IPS DF 4.7 (cell line): Measurements from ENCODE around the gene GRHL1.
"Not testable (repeated sequence)": the region's sequence is repeated elsewhere in the genome, so short reads cannot be mapped to it uniquely, and the experiment has no call there.

ENCODE experiments used
- DNase-seq: peaks from one replicate; pipeline ENCODE4 v3.0.0-alpha.2; 2013; ENCODE audit warnings: low spot score; ENCODE audit errors: extremely low read depth

GRHL1 gene

DNA sequence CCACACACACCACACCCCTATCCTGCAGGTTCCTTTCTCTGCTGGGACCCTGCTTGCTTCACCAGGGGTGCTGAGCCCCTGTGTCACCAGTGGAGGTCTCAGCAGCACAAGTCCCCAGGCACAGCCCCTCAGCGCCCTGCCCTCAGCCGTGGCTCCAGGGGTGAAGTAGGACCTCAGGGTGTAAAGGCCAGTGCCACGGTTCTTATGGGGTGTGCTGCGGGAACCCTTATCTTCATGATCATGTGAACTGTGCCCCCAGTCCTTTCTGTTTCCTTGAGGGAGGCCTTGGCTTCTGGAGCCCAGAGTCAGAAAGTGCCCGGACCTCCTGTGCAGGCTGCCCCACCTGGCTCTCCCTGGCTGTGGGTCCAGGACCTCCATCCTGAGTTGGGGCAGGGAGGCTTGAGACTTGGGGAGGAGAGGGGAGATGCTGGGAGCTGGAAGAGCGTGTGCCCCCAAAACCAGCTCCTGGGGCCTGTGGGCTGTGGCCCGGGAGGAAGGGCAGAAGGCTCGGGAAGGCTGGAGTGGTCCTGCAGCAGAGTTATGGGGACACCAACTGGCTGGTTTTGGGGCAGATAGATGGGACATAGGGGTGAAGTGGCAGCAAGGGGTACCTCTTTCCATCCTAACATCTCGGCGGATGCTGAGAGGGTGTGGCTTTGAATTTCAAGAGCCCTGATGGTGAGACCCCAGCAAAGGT is 71.6 kb downstream of the GRHL1 start:
- DNase-seq, result no peak

DNA sequence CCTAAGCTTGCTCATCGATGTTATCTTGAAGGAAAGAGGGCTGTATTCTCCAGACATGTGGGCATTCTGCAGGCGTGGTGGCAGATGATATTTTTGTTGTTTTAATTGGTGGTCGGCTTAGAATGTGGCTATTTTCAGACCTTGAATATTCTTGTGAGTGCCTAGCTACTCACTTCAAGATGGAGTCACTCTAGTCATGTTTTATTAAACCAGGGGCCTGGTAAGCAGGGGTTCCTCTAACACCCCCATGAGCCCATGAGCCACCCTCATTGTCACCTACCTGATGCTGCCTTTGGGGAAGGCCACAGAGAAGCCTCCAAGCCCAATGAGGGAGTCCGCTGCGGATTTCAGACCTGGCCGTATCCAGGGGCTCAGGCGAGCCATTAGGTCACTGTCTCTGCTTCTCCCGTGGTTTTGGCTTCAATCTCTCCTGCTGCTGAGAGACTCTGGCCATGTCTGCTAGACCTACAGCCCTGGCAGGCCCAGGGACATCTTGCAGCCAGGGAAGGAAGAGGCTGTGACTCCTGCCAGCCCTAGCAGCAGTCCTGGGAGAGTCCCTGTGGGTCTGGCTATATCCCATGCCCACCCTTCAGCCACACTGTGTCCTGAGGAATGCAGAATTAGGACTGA is 75.6 kb downstream of the GRHL1 start:
- DNase-seq, result no peak

DNA sequence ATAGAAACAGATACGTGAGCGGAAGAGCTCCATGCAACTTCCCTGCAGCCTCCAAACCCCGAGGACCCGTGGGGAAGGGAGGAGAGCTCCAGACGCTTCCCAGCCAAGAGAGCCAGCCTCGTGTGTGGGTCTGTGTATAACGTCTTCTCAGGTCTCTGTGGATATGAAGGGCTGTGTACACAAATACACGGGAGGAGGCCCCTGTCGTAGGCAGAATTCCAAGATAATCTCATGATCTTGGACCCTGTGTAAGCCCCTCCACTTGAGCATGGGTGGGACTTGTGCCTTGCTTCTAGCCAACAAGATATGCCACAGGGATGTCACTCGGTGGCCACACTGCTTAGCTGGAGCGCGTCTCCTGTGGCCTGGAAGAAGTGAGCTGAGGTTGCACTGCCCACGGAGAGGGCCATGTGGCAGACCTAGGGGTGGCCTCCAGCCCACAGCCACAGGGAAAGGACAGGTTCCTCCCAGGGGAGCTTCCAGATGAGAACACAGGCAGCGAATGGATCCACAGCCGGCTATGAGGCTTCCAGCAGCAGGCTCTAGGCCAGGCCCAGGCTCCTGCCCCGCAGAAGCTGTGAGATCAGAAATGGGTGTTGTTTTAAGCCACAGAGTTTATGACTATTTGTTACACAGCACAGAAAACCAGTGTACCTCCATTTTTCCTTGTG is 76.3 kb downstream of the GRHL1 start:
- DNase-seq, result no peak

DNA sequence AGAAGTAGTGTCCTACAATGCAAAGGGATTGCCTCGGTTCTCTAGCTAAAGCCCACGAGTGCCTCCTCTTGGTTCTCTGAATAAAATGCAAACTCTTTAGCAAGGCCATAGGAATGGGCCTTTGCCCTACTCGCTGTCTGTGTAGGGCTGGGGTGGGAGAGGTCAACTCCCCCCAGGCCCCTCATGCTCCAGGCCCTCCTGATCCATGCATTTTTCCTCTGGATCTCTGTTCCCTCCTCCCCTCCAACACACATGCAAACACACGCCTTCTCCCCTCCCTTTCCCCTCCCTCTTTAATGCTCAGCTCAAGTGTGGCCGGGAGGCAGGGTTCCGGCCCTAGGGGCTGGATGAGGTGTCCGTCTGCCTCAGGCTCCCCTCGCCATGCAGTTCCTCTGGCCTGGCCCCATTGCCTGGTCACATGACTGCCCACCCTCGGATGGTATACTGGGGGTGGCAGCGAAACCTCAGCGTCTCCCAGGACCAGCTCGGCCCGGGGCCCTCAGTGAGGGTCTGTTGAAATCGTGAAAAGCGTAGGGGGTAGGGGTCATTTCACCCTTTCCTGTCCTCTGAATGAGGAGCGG is 77.0 kb downstream of the GRHL1 start:
- no peak for DNase-seq

DNA sequence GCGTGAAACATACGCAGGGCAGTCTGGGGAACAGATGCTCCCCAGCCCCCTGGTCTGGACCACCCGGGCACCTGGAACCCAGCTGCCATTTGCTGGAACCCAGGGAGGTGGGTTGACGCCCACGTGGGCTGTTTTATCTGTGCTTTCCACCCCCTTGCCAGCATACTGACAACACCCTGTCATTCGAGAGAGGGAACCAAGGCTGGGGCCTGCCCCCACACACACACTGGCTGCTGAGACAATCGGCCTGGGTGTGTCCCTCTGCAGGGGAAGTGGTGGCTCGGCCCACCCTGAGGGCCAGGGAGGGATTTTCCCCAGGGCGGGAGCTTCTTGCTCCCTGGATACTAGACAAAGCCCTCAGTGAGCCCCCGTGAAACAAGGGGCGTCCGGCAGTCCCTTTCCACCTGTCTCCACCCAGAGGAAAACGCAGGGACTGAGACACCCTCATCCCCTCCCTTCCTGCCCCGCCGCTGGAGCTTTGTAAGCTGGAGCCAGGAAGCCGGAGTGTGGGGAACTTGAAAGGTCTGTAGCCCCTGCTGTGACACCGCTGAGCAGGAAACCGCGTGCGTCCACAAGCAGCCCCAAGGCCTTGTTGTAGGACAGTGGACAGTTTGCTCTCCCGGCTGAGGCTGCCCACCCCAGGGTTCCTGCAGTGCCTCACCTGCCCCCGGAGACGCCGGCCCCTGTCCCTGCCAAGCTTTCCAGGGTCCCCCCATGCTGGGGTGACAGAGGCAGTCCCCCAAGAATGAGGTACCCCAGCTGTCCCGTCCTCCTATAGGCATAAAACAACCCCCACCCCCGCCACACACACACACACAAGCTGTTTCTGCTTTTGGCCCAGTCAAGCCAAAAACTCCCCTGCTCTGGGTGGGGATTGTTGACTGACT is 77.7 kb downstream of the GRHL1 start:
- DNase-seq, result no peak

DNA sequence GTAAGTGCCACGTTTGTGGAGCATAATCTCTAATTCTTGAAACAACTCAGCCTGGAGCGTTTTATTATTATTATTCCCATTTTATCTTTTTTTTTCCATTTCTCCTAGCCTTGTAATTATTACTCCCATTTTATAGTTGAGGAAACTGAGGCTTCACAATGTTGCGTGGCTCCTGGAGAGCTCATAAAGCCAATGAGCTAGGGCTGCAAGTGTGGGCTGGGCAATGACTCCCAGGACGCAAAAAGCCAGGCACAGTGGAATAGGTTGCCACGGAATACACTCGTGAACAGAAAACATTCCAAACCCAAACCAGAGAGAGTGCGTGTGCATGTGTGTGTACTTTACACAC is 78.4 kb downstream of the GRHL1 start:
- no peak for DNase-seq

DNA sequence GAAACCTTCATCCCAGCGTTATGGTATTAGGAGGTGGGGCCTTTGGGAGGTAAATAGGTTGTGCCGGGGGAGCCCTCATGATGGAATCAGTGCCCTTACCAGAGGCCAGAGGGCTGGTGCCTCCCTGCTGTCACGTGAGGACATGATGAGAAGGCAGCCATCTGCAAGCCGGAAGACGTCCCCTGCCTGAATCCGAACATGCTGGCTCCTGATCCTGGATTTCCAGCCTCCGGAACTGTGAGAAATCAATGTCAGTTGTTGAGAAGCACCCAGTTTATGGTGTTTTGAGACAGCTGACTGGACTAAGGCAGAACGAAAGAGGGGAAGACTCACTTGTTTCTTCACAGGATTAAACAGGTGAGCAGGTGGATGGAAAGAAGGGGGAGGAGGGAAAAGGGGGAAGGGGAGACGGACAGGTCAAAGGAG is 78.8 kb downstream of the GRHL1 start:
- no peak for DNase-seq

DNA sequence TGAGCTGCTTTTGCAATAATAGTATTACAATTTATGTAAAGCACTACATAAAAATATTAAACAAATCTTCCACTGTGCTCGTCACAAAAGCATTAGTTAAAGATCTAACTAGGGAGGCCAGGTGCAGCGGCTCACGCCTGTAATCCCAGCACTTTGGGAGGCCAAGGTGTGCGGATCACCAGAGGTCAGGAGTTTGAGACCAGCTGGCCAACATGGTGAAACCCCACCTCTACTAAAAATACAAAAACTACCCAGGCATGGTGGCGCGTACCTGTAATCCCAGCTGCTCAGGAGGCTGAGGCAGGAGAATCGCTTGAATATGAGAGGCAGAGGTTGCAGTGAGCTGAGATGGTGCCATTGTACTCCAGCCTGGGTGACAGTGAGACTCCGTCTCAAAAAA is 79.3 kb downstream of the GRHL1 start:
- DNase-seq, result not testable (repeated sequence)

DNA sequence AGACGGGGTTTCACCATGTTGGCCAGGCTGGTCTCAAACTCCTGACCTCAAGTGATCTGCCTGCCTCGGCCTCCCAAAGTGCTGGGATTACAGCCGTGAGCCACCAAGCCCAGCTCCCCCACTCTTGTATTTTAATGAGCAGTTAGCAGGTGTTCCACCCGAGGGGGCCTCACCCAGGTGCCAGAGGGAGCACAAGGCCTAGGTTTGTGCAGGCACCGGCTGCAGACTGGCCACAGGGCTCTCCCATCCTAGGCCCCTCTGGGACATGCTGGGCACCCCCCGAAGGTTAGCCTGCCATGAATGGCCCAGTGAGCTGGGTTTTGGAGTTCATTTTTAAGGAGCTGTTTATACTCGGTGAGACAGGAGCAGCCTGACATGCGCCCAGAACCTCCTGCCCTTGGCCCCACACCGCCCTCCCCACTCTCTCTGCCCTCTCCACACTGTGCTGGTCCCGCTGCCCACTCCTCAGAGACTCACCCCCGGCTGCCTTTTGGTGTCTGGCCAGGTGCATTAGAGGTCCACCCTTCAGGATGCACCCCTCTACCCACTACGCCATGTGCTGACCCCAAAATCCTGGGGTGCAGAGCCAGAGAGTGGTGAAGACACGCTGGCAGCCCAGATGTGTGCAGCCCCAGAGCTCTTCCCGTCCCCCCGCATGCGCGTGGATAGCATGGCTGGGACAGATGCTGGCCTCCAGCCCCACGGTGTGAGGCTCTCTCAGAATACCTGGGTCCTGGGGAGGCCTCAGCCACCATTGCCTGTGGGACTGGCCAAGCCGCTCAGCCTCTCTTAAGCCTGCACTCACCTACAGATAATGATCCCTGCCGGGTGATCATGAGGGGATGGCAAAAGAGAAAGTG is 80.6 kb downstream of the GRHL1 start:
- no peak for DNase-seq

DNA sequence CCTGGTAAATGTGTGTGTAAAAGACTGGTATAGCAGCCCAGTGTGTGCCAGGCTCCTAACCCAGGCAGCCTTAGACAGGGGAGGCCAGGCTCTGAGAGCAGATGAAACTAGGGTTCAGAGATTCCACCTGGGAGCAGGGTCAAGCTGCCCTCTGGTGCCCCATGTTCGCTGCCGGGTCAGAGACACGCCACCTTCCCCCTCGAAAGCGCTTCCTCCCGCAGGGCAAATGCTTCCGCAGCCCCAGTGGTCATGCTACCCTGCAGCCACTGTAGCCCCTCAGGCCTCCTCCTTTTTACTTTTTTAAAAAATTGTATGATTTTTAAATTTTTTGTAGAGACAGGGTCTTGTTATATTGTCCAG is 81.2 kb downstream of the GRHL1 start:
- no peak for DNase-seq

DNA sequence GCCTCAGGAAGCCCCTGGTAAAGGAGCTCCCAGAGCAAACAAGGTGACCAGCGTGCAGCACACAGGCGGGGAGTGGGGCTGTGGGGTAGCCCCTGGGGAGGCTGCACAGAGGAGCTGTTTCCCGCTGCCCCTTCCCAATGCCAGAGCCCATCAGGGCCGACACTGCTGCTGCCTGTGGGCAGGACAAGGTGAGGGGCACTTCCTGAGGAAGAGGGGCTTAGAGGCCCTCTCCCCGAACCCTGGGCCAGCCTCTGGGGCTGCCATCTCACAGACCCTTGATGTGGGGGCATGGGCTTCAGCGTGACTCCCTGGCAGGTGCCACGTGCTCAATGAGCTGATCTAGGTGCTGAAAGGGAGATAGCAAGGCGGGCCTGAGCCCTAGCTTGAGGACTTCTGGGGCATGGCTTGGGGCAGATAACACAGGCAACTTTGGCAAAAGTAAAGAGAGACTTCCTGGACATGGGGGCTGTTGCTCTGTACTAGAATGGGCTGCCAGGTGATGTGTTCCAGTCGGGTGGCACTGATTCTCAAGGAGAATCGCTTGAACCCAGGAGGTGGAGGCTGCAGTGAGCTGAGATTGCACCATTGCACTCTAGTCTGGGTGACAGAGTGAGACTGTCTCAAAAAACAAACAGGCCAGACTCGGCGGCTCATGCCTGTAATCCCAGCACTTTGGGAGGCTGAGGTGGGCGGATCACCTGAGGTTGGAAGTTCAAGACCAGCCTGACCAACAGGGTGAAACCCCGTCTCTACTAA is 81.9 kb downstream of the GRHL1 start:
- DNase-seq, result no peak

DNA sequence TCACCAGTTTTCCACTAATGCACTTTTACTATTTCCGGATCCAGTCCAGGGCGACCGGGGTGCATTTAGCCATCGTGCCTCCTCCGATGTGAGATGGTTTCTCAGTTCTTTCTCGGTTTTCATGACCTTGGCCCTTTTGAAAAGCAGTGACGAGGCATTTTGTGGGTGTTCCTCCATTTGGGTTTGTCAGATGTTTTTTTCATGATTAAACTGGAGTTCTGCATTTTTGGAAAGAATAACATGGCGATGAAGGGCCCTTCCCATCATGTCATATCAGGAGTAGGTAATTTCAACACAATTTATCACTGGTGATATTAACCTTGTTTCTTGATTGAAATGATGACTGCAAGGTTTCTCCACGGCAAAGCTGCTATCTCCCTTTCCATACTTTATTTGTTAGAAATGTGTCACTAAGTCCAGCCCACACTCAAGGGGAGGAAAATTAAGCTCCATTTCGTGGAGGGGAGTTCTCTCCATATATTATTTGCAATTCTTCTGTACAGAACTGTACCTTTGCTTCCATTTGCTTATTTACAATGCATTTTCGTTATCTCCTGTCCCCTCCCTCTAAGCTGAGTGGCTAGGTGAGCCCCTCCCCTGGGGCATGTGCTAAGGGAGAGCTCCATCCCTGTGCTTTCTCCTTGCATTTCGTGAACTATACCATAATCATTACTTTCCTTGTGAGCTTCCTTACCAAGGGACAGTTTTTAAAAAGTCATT is 83.0 kb downstream of the GRHL1 start:
- DNase-seq, result no peak

DNA sequence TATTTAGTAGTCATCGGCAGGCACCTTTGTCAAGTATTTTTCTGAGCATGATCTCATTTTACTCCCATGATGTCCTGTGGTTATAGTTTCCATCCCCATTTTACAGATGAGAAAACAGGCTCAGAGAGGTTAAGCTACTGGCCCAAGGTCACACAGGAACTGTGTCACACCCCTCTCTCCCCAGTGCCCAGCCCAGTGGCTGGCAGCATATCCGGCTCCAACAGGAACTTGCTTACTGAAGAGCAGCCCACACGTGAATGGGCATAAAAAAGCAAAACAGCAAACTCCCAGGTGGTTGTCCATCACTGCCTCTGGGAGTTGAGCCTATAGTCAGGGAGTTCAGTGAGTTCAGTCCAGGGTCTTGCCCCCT is 83.5 kb downstream of the GRHL1 start:
- no peak for DNase-seq

DNA sequence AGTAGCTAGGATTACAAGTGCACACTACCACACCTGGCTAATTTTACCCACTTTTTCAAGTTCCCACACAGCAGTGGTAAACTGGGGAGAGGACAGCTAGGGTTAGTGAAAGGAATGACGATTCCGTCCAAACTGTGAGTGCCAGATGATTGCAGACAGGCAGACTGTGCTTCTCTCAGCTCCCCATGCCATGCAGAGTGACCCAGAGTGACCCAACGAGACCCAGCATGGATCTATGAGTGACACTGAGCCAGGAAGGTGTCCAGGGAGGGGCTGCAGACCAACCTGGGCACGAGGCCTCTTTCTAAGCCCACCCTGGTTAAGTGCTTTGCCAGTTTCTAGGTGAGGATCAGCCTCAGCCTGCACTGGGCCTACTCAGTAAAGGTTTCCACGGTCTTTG is 84.1 kb downstream of the GRHL1 start:
- no peak for DNase-seq

DNA sequence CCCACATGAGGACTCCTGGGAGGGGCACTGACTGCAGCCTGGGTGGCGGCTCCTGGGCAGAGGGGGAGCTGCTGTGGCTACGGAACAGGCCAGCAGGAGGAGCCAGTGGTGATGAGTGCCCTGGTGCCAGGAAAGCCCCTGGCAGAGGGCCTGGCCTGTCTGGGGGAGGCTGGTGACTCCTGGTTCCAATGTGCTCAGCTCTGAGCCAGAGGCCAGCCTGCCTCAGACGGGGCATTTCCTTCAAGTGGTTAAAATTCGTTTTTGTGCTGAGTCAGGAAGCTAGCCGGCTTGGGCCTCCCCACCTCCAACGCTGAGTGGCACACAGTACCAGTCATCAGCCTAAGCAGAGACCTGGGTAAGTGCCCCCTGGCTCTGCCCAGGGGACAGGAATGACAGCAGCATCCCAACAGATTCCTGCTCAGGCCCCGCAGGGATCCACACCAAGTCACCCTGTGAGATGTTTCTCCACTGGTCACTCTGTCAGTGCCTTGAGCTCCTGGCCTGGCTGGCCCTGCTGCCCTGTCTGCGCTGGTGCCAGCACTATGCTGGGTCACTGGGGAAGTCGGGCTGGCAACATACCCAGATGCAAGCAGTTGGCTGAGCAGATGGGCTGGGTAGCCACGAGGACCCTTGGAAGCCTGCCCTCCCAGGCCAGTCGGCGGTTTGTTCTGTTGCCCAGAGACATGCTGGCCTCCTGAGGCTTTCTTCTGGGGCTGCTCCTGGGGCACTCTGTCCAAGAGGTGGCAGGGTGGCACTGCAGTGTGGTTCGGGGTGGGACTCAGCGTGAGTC is 84.8 kb downstream of the GRHL1 start:
- DNase-seq, result no peak

DNA sequence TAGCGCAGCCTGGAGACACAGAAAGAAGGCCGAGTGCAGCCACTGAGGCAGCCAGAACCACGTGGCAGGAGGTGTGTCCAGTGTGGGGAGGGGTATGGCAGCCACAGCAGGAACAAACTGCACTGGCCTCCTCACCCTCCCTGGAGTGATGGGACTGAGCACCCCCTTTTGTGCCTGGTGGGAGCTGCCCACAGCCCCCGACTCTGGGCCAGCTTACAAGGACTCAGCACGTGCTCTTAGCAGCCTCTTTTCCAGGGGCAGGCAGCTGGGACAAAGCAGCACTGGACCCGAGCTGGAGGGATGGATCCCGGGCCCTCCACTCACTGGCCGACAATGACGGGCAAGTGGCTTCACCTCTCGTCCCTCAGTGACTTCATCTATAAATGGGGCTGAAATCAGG is 86.6 kb downstream of the GRHL1 start:
- DNase-seq, result no peak

DNA sequence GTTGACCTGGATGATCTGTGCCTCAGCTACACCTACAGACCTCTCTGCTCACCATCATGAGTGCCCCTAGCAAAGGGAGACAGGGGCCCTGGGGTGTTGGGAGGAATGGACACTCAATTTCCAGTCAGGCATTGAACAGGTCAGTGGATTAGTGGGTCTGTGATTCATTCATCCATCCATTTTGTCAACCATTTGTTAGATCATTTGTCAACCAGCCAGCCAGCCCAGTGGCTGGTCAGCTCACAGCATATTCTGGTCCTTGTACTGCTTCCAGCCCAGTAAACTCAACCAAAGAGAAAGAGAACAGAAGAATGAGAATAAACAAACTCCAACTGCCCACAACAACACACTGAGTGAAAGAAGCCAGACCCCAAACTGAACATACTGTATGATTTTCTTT is 87.2 kb downstream of the GRHL1 start:
- no peak for DNase-seq

DNA sequence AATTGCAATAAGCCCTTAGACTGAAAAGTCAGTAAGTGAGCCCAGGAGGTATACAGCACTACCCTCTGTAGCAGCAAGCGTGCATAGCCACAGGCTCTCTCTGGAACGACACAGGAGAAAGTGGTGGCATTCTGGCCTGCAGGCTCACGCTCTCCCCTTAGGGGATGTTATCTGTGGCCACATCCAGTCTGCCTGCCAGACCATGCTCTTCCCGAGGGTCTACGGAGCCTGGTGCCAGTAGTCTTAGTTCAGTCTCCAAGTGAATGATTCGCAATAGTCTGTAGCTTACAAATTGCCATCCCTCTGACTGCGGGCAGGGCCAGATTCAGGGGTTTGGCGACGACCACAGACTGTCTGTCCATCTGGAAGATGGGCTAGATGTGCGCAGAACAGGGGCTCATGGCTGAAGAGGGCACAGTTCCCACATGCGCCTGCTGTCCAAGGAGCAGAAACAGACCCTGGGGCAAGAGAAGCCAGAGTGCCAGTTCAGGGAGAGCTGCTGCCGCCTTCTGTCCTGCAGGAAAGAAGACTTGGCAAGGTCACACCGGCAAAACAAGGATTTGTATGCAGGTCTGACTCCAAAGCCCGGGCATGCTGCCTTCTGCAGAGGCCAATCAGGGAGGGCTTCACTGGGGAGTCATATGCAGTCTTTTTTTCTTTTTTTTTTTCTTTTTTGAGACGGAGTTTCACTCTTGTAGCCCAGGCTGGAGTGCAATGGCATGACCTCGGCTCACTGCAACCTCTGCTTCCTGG is 88.3 kb downstream of the GRHL1 start:
- no peak for DNase-seq
